HG02884 (cell line): Measurements from ENCODE around the gene GRAMD4.

Experiments used
- ATAC-seq: cut with Tn5 transposase; IDR thresholded peaks from one replicate; pipeline ENCODE4 v1.9.1; 2021; ENCODE audit warnings: mild to moderate bottlenecking, moderate library complexity; ENCODE audit not compliant: unreplicated experiment

Gene GRAMD4

DNA sequence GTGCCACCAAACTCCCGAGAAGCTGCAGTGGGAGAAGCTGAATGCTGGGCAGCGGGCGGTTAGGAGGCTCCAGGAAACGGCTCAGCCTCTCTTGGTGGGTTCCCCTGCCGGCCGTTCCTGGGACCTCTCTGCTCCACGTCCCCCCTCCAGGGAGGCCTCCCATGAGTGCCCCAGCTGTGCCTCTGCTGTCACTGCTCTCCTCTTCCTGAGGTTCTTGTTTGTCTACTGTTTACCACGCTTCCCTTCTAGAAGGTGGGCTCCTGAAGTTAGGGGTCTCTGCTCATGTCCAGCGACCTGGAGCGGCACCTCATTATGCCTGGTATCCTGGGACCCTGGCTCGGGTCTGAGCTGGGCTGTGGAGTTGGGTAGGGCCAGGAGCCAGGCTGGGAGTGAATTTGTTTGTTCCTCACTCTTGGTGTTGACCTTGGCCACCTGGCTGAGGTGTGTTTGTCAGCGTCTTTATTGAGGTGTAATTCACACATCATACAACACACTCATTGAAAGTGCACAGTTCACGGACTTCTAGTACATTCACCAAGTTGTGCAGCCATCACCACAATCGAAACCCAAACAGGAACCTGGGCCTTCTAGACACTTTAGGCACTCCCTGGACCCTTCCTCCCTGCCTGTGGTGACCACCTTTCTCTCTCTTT, 37.8 kb upstream of the GRAMD4 start:
- no peak for ATAC-seq

DNA sequence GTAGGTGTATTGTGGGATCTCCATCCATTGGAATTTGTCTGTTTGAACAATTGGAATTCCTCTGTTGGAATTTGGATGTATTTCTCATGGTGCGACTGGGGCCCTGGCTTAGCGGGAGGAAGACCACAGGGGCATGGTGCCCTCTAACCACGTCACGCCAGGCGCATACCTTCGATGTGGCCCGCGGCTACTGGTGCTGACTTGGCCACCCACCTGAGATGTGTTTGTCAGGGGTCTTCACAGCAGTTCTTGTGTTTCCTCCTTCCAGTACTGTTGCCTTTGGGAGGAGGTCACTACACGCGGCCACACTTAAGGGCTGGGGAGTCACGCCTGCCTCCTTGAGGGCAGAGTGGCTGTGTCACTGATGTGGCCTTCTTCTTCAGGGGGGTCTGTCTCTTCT, 36.6 kb upstream of the GRAMD4 start:
- no peak for ATAC-seq

DNA sequence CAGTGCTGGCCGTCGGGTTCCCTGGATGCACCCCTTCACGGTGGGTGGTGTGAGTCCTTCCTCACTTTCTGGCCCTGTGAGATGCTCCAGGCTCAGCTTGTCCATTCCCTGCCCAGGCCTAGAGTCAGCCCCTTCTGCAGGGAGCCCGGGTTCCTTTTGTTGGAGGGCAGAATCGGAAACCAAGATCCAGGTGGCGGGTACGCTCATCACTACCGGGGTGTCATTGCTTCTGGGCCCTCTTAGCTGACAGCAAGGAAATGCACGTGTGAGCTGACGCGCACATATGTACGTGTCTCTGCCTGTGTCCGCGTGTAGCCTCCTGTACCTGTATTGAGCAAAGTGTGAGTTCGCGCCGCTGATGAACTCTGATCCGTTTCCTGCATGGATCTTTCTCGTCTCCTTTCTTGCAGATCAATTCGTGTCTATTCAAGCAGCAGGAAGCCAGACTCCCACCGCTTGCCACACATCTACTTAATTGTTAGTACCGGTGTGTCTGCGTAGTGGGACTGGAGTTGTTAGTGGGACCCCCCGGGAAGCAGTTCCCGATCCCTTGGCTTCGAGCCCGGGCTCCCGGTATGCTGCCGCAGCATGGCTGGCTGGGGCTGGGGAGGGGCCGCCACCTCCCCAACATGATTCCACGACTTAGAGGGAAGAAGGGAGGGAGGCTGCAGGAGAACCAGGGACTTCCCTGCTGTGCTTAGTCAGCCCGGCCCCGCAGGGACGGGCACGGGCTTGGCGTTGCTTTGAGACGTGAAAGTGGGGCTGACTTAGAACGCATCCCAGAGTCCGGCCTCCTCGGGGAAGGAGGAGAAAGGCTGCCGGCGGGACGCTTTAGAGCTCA, 35.9 kb upstream of the GRAMD4 start:
- no peak for ATAC-seq

DNA sequence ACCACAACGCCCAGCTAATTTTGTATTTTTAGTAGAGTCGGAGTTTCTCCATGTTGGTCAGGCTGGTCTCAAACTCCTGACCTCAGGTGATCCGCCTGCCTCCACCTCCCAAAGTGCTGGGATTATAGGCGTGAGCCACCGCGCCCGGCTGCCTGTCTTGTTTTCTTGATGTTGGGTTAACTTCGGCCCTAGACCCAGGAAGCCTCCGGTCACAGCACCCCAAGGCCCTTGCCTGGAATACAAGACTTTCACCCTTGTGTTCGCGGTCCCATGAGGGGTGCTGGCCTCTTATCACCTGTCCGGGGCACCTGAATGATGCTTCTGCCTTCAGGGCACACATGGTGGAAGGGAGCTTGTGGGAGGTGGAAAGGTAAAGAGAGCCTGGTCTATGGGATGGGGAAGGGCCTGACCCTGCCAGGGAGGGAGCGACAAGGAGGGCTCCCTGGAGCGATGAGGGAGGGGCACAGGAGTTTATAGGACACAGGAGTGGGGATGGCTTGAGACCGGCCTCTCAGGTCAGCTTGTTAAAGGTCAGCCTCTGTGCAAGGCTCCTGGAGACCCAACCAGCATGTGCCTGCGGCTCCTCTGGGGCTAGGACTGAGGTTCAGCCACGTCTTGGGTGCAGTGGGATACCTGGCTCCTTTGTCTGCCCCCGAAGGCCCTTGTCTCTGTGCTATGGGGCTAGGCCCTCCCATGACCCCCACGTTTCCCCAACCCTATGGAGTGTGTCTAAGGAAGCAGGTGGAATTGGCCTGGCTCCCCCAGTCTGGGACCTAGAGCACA, 34.7 kb upstream of the GRAMD4 start:
- ATAC-seq: no peak

DNA sequence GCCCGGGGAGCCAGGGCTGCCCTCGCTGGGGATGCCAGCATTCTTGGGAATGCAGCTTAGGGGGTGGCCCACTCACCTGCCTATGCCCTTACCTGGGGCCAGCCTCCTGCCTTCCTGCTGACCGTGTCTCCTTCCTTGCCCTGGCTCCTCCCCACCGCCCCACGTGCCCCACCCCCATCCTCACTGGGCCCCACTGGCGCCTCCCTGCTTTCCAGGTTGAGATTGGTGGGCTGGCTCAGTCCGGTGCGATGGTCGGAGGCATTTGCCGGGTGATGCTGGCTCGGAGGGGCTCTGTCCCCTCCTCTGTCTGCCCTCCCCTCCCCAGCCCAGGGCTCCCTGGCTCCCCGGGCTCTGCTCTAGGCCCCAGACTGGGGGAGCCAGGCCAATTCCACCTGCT, 34.1 kb upstream of the GRAMD4 start:
- ATAC-seq: no peak

DNA sequence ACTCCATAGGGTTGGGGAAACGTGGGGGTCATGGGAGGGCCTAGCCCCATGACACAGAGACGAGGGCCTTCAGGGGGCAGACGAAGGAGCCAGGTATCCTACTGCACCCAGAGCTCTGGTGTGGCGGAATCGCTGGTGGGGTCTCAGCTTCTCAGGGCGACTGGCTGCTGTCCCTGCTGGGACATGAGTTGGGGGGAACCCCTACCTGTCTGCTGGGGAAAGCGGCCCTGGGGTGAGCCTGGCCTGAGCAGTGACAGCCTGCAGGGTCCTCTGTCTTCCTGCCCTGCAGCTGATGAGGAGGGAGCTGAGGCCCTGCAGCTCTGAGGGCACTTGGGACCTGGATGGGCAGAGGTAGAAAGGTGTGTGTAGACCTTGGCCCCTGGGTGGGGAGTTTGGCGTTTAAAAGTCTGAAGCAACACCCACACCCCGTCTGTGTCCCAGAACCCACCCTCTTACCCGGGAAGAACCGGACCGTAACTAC, 33.6 kb upstream of the GRAMD4 start:
- no peak for ATAC-seq

DNA sequence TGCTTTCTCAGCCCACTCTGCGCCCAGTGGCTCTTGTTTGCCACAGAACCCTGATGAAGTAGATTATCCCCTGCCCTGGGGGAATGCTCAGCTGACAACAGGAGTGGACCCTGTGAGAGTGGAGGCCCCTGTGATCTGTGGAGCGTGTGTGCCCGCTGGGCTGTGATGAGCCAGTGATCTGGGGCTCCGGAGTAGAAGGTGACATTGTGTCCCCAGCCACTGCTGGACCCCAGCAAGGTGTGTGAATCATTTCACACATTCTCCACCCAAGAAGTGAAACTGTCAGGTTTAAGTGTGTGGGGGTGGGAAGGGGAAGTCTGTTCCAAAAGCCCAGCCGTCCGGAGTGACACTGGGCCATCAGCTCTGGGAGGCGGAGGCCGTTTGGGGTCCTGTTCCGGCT, 33.1 kb upstream of the GRAMD4 start:
- ATAC-seq: no peak

DNA sequence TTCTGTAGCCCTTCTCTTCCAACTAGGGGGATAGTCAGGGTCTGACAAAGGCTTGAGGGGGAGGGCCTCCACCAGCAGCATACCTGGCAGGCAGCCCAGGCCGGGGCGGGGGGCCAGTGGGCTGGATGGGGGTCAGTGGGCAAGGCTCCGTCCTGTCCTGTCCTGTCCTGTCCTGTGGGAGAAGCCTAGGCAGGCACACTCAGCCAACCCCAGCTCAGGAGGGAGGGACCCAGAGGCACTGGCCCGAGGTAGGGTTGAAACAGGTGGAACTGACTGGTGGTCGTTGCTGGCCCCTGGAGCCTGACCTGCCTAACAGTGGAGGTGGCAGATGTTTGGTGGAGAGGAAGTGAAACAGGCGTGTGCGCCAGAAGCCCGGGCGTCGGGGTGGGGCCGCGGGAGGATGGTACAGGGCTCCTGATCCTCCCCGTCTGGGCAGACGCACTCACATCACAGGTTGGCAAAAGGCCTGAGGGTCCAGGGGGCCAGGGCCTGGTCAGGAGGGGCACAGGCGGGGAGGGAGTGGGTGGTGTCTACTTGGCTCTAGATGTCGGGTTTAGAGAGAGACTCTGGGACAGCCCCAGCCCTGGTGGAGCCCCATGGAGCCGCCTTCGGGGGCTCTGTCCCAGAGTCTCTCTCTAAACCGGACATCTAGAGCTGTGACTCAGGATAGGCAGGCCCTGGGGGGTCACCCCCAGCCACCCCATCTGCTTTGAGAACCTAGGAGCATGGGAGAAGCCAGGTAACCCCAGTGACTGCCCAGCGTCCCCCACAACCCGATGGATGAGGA, 32.5 kb upstream of the GRAMD4 start:
- no peak for ATAC-seq

DNA sequence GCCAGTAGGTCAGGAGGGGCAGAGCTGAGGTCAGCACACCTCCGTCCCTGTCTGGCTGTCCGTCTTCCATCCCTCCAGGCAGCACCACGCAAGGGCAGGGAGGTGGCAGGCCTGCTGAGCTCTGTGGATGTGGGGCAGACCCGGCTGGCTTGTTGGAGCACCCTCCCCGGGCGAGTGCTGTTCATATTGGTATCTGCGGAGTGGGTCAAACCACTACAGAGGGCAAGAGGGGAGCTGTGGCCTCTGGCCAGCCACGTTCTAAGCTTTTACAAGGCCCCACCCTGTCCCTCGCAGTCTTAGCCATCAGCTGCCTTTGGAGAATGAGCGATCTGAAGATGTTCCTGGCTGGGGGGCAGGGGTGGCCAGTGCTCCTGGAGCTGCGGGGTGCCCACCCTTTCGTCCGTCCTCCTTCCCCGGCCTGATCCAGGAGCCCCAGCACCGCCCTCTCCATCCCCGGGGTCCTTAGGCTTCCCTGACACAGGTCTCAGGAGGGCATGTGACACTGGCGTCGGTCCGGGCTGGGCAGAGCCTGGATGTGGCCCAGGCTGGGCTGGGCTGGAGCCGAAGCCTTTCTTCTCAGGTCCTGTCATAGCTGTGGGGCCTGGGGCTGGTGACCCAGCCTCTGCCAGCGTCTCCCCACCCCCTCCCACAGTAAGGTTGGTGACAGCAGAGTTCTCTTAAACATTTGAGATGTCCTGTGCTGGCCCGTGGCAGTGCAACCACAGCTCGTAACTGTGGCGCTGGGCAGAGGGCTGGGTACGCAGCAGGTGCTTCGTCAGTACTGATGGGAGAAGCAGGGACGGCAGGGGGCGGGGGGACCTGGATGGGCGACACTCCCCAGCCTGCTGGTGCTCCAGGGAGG, 31.7 kb upstream of the GRAMD4 start:
- no peak for ATAC-seq

DNA sequence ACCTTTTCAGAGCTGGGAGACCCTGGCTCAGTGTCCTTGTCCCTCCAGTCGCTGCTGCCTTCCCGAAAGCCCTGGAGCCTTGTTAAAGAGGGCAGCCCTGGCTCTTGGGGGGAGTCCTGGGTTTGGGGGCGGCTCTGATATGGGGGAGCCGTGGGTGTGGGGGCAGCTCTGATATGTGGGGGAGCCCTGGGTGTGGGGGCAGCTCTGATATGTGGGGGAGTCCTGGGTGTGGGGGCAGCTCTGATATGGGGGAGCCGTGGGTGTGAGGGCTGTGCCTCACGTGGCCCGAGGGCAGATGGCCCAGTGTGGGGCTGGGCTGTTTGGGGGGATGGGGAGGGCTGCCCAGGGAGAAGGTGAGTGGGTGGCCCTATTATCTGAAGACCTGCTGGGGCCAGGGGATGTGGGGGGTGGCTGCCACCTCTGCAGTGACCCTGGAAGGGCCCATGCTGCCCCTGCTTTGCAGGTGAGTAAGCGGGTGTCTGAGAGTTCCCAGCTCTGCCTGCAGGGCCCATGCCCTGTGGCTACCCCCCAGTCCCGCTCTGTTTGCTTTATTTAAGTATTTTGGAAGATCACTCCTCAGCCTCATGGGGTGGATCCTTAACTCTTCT, 30.9 kb upstream of the GRAMD4 start:
- no peak for ATAC-seq

DNA sequence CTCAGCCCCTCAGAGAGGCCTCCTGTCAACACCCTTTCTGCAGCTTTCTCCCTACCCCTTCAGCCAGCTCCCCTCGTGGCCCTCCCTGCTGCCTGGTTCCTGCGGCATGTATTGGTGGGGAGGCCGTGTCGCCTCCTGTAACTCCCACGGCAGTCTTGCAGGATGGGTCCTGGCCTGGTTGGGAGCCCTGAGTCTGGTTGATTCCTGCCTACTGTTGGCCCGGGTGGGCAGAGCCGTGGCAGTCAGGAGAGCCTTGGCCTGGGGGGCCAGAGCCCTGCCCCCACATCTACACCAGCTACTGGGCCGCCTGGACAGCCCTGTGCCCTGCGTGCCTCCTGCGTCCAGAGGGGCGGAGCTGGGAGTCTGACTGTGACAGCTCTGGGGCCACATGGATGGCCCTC, 30.3 kb upstream of the GRAMD4 start:
- no peak for ATAC-seq

DNA sequence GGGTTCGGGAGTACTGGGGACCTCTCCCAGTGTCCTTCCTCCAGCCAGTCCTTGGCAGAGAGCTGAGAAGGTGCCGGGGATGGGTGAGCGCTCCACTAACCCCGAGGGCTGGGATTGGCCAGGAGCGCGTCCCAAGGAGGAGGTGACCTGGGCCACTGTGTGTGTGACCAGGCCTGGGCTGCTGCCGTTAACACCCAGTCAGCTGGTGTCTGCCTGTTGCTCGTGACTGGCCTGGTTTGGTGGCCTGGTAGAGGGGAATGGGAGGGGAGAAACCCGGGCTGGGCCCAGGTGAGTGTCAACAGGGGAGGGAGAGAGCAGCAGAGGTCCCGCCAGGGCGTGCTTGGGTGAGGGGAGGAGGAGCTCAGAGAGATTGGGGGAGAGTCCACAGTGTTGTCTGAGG, 29.9 kb upstream of the GRAMD4 start:
- ATAC-seq: no peak

DNA sequence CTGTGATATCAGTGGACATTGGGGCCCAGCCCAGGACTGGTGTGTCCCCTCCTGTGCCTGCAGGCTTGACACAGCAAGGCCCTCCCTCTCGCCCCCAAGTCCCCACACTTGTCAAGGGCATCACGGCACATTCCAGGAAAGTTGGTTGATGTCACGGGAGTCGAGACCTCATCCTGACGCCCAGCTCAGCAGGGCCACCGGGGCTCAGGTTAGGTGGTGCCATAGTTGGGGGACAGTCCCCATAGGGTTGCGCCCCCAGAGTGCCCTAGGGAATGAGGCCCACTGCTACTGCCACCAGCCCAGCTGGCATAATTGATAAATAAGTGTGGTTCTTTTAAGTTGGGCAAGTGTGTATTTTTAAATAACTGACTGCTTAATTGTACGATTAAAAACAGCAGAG, 28.3 kb upstream of the GRAMD4 start:
- no peak for ATAC-seq

DNA sequence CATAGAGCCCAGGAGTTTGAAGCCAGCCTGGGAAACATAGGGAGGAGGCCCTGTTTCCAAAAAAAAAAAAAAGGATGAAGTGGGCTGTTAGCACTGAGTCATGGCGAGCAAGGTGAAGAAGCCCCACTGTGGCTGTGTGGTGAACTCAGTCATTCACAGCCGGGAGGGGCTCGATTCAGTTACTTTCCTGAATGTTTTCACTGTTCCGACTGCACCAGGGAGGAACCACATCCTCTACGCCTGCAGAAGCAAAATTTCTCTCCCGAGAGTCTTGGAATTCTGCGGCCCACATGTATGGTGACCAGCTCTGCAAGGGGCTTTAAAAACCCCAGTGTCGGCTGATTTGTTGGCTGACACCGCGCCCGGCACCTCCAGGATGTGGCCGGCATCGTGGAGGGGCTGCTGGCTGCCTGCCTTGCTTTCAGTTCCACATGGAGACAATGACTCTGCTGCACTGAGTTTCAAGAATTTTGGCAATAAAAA, 27.8 kb upstream of the GRAMD4 start:
- ATAC-seq: no peak

DNA sequence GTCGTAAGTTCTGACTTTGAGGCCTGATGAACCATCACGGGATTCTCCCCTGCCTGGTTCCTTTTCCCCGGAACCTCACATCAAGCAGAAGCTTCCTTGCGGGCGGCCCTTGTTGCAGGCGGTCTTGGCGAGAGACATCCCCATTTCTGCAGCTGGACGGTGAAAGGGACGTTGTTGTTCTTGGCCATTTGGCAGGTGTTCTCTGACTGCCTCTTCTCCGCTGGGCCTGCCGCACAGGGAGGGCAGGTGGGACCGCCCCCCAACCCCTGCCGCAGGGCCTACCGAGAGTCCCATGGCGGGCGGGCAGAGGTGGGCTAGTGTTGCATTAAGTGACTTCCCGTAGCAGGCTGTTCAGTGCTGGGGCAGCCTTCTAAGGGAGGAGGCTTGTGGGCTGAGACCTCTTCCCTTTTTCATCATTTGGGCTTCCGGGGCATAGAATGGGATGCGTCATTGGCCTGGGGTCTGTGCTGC, 26.9 kb upstream of the GRAMD4 start:
- peak; percentile 54 for ATAC-seq

DNA sequence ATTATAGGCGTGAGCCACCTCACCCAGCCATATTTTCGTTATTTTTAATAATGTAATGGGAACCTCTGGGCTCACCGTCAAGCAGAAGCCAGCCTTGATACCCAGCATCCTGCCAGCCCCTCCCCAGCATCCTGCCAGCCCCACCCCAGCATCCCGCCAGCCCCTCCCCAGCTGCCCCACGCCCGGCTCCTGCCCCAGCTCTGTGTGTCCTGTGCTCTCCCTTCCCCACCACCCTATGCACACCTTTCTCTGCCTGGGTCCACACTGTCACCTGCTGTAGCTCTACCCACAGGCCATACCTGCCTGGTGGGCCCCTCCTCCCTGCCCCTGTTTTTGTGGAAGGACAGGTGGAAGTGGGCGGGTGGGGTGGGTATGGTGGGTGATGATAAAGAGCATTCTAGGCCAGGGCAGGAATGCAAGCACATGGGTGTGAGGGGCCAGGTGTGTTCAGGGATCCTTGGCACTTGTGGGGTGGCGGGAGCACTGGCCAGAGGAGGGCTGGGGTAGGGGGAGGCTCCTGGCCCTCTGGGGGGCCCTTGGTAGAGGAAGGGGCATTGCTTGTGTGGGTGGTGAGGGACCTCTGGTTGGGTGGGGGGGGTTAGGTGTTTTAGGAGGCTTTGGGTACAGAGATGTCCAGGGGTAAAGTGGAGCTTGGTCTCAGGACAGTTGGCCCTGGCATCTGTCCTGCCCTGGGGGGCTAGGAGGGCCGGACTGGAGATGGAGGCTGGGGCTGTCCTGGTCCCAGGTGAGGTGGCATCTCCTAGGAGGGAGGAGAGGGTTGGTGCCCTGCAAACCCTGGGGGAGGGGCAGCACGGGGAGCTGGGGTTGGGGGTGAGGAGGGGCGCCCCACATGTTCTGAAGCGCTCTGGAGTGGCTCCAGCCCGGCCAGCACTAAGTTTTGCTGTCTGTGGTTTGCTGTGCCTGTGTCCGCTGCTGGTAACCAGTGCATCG, 25.9 kb upstream of the GRAMD4 start:
- no peak for ATAC-seq

DNA sequence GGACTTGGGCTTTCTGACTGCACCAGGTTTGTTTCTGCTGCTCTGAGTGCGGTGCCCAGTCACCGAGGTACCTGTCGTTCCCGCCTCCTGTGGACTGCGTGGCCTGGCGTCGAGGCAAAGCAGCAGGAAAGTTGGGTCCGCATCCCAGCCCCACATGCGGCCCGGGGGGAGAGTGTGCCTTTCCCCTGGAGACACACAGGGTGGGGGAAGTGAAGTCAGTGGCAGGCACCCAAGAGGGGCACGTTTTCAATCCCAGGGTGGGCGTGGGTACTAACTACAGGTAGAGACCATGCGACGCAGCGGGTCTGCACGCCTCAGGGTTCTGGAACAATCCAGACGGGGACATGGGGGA, 25.3 kb upstream of the GRAMD4 start:
- ATAC-seq: no peak

DNA sequence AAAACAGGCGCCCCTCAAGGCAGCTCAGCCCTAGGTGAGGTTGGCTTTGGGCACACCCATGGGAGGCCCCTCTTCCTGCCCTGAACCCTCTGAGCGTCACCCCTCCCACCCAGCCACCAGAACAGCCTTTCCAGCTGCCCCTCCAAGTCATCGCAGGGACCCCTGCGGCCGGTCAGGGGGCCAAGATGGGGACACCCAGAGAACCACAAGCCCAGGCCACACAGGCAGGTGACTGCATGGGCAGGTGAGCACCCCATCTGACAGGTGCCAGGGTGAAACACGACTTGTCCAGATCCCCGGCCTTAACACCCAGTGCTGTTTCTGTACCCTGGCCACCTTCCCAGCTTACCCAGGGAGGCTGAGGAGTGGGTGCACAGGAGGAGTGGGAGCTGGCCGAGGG, 24.6 kb upstream of the GRAMD4 start:
- ATAC-seq: no peak
